CD4-positive, alpha-beta T cell treated with Interleukin-2 at 100 ng/mL for 4 hours (primary cell): Measurements from ENCODE around the gene GNAQ.

ENCODE experiments used
- DNase-seq: peaks from one replicate; pipeline ENCODE4 v3.0.0-alpha.2; 2020; ENCODE audit warnings: low spot score

The GNAQ gene

DNA sequence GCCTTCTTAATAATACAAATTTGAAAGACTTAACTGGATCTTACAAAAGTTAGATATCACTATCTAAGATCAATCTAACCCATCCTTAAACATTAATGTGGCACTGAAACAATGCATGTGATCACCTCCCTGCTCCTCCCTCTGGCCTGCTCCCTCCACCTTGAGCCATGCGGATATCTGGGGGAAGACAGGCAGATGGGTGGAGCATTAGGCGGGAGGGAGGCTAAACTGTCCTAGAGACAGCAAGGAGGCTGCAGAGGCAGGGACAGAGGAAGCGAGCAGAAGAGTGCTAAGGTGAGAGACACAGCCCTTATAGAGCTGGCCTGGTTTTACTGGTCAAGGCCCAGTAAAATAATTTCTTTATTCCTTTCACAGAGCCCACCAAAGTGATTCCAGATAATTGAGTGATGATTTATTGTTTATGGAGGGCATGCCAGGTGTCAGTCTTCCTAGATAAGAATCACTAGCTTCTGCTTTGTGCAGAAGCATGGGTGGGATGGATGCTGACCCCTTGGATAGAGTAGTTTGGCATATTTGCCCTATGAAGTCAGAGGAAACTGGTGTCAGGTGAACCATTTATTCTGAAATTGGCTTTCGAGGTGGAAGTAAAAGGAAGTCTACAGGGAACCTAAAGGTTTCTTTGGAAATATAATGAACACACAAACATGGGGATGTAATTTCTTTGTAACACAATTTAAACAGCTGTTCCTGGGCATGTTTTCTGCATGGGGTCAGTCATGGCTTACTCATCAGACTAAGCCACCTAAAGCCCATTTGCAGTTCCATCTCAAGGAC lies 188.3 kb downstream of the GNAQ start:
- no peak for DNase-seq

DNA sequence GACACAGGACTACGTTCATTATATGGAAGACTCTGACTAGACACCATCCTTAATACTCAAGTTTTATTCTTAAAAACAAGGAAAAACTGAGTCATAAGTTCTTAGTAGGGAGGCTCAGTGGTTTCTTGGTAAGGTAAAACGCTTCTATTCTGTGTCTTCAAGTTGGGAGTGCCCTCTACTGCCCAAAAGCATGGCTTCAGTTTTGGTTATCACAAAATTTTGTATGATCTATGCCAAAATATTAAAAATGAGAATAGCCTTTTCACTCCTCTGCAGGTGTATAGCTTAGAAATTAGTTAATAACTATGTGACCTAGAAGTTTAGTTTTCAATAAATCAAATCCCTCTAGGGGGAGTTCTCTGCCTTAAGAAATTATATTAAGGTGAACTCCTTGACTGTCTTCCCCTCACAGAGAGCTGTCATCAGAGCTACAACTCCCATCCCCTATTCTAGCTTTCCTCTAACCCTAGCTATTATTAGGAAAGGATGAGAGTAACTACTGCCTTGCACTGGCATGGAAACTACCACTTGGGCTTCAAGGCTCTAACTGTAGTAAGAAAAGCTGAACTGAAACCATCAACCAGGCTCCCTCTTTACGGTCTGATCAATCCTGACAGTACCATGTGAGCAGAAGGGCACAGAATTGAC lies 189.7 kb downstream of the GNAQ start:
- DNase-seq, result peak; percentile 38

DNA sequence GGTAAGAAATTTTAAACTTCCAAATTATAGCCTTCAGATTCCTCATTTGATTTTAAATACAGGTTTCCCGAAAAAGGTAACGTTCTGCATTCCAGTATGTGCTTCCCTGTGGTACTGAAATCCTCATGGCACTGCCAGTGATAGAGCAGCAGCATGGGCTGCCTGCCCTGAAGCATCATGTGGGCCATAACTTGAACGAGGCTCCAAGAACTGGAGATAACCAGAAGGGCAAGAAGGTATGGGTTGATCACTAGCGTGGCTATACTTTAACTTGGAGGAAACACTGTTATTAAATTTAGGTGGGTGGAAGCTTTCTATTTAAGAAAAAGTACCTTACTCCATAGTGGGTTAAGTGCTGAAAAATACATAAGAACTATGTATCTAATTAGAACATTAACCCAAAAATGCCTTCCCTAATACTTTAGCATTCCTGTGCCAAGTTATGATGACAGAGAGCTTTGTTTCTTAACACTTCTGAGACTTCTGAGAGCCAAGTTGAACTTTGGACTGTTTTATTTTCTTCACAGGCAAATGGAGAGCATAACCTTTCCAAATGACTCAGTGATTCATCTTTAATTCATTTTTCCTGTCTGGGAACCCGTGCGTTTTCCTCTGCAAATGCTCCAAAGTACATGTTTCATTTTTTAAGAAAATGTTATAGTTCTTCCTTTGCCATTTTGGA lies 192.0 kb downstream of the GNAQ start:
- no peak for DNase-seq

GRCh38 chr9:77838986-77839385 lies 192.6 kb downstream of the GNAQ start:
- DNase-seq, result no peak

DNA sequence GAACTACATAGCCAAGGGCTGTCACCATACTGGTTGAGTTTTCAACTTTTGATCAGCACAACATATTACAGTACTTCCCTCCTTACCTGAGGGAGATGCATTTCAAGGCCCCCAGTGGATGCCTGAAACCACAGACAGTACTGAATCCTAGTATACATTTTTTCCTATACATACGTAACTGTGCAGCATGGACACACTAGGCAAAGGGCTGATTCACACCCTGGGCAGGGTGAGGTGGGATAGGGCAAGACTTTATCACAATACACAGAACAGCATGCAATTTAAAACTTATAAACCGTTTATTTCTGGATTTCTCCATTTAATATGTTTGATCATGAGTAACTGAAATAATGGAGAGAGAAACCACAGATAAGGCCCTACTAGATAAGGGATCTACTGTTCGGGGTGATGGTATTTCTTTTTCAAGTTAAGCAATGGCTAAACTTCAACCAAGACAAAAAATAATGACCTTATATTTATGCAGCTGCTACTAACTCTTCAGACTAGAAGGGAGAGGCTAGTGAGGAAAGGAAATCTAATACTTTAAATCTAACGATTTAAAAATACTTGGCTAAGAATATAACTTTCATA lies 196.6 kb downstream of the GNAQ start:
- no peak for DNase-seq

DNA sequence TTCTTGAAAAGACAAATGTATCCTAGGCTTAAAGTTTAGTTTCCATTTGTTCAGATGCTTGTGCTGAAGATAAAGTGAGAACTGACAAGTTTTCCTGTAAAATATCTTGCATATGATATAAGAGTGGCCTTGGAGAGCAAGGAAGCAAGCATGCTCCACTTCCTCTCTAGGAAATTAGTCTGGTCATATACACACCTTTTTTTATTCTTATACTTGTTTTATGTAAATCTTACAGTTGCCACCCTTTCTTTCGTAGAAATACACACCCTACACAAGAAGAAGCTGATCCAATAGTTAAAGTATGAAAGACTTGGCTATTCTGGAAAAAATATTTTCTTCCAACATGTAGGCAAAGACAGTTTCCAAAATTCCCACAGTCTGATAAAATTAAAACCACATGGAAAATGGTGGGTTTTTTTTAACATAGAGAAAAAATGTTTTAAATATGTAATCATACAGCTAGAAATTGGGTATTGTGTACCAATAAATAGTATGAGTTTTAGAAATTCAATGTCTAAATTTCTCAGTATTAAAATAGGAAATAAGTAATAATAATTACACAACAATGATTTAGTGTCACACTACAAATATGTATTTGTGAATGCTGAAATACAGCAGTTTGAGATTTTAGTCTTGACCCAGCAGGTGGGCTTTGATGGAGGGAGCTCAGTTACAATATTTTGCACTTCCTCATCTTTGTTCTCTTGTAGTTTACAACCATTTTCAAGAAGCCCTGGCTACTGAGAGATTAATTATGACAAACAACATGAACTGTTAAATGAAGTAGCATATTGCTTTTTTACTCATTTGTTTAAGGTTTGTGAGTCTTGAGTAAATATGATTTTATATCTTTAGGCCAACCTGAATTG lies 197.8 kb downstream of the GNAQ start:
- DNase-seq, result no peak

- no peak for DNase-seq
These were observed 199.0 kb downstream of the GNAQ start for GRCh38 chr9:77832639-77833038.

- DNase-seq, result no peak
These were observed 199.8 kb downstream of the GNAQ start for GRCh38 chr9:77831781-77832180.

DNA sequence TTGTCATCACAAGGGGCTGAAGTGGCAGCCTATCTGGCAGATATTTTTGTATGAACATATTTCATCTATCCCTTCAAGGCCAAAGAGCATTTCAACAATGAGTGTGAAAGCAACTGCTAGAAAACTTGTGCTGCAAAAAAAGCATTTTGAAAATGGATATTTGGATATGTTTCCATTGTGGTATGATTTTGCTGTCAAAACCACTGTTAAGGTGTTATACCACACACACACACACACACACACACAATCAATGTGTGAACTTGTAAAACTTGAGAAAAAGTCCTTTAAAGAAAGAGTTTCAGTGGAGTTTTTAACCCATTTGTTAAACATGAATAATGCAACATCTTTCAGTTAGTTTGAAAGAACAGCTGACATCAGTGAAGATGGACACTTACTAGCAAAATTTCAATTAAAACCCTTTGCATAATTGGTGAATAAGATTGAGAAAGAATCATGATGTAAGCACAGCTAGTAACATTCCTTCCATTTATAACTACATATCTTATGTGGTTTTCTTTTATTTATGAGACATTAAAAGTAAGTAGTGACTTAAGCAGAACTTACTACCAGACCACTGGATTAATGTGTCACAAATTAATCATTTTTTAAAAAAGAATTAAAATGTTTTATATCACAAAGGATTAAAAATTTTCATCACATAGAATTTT lies 200.9 kb downstream of the GNAQ start:
- no peak for DNase-seq

DNA sequence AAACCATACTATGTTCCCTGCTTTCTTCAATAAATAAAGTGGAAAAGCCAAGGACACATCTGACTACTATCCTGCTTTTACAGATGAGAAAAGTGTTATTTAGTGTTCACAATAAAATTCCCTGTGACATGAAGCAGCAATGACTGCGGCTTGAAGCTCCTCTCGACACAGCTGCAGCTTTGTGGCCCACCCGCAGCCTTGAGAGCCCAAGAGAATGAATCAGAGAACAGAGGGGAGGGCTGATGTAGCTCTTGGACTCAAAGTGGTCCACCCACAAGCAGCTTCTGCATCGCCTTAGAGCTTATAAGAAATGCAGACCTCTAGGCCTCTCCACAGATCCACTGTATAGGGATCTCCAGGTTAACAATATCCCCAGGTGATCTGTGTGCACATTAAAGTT lies 202.2 kb downstream of the GNAQ start:
- DNase-seq, result no peak

DNA sequence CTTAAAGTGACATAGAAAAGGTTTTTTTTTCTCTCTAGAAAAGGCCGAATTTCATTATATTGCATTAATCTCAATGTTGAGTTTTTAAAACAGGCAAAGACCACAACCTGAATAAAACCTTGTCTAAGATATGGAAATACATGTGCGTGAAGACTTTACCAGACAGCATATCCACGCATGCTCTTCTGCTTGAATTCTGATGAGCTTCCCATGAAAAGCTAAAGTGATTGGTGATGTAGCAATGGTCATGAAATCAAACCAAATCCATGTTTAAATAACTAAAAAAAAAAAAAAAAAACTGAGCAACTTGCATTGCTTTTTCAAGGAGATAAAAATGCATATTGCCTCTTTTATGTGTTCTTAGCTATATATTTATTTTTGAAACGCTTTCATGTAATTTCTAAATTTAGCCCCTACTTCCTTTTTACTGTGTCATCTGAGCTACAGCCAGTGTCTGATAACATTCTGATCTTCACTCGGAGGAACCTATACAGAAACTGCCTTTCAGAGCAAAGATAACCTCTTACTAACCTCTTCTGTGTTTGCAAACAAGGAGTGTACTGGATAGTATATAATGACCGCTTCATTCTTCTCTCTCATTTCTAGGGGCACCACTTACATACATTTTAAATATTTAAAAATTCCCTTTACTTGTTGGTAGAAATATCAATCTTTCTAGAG lies 204.4 kb downstream of the GNAQ start:
- DNase-seq, result no peak

- no peak for DNase-seq
These were observed 205.0 kb downstream of the GNAQ start for GRCh38 chr9:77826621-77827020.

- DNase-seq, result no peak
These were observed 205.5 kb downstream of the GNAQ start for GRCh38 chr9:77826116-77826515.

DNA sequence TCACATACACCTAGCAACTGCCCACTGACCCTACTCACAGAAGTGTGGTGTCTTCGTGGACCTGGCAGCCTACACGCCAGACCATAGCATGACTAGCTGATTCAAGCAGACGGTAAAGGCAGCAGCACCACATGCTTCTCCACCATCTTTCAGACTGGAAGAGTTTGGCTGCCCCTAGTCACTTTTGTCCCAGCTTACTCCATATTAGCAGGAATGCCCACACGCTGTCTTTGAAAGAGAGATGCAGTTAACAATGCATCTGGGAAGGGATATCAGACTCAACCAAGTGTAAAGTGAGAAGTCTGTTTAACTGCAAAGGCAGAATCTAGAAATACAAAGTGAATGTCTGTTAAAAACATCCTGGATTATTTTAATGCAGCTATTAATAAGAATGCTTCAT lies 206.2 kb downstream of the GNAQ start:
- DNase-seq, result no peak

GRCh38 chr9:77820293-77820954 lies 211.2 kb downstream of the GNAQ start:
- DNase-seq, result peak; percentile 14

- DNase-seq, result no peak
These were observed 212.0 kb downstream of the GNAQ start for GRCh38 chr9:77819657-77820056.

DNA sequence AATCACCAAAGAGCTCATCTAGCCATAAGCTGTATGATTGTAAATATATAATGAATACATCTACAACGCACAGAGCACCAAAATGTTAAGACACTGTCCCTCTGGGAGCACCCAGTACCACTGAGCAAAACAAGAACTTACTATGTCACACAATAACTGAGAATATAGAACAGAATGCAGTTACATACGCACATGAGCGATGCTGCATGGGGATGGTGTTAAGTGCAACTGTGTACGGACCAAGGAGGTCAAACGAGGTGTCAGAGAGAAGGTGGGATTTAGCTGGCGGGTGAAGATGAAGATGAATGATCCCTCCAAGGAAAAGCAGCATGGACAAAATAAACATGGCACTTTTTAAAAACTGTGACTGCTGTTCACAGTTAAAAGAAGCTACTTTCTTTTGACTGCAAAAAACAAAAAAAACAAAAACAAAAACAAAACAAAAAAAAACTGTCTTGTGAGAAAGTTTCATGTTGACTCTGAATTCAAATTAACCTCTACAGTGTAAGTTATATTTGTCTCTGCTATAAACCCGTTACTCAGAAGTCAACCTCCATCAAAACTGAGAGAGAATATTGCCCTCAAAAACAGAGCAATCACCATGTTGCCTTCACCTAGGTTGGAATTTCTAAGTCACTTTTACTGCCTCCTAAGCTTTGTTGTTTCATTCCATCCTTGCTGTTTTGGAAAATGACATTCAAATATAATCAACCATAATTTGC lies 213.9 kb downstream of the GNAQ start:
- no peak for DNase-seq

DNA sequence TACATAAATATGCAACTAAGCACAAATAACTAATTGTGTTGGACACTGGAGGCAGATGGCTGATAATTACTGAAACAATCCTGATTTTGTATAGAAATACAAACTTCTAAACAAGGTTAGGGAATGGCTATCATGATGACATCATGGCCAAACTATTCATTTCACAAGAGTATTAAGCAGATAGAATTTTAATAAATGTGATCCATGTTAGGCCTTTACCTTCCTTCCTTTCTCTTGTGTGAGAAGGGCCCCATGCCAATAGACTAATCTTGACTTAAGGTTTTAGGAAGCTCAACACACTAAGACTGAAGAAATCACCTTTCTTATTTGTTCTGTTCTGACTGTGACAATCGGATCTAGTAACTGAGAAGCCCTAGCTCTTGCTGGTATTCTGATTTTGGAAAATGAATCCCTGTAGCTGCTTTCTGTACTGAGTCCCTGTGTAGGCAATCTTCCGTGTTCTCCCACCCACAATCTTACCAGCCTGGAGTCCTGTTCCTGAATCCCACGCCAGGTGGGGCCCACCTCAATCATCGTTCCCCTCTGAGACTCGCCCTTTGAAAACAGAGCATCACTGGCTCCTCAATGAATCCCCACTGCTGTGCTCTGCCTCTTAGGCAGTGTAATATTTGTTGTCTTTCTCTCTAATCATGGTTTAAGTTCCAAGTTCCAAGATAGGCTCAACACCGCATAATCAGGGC lies 214.8 kb downstream of the GNAQ start:
- DNase-seq, result no peak

DNA sequence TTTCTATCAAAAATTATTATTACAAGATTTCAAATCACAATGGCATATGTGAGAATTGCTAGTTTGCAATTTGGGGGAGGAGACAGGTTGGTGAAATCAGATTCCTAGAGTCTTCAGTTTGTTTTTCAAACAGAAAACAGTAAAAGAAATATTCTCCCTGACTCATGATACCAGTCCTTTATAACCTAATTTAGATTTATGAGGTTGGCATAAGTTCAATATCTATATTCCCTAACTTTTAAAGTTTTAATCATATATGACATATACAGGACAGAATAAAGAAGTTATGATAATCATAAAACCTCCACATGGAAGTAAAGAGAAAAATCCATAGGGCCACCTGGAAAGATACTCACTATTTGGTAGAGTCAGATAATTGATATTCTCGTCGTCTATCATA lies 216.4 kb downstream of the GNAQ start:
- no peak for DNase-seq
